ENCODE results near the gene TSHZ1.

DNA sequence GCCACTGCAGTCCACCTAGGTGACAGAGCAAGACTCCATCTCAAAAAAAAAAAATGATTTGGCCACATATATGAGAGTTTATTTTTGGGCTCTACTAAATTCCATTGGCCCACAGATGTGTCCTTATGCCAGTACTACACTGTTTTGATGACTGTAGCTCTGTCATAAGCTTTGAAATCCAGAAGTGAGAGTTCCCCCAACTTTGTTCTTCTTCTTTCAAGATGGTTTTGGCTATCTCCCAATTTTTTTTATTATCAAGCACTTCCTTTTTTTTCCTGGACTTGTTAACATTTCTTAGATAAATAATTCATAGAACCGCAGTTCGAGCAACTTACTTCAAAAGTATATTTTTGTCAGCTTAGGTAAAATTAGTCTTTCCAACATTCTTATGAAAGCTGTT lies 96.9 kb downstream of the TSHZ1 start:
- TF ChIP-seq, protein P1, sequence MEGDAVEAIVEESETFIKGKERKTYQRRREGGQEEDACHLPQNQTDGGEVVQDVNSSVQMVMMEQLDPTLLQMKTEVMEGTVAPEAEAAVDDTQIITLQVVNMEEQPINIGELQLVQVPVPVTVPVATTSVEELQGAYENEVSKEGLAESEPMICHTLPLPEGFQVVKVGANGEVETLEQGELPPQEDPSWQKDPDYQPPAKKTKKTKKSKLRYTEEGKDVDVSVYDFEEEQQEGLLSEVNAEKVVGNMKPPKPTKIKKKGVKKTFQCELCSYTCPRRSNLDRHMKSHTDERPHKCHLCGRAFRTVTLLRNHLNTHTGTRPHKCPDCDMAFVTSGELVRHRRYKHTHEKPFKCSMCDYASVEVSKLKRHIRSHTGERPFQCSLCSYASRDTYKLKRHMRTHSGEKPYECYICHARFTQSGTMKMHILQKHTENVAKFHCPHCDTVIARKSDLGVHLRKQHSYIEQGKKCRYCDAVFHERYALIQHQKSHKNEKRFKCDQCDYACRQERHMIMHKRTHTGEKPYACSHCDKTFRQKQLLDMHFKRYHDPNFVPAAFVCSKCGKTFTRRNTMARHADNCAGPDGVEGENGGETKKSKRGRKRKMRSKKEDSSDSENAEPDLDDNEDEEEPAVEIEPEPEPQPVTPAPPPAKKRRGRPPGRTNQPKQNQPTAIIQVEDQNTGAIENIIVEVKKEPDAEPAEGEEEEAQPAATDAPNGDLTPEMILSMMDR (conservative IDR thresholded peaks at IDR 0.05; ENCODE audit: low read length): no peak
- TF ChIP-seq EZH2phosphoT487 (IDR thresholded peaks at IDR 0.05; ENCODE audit: borderline replicate concordance): no peak
